8988T (cell line): Measurements from ENCODE around the gene TBC1D10B.
"Not testable (repeated sequence)": the region's sequence is repeated elsewhere in the genome, so short reads cannot be mapped to it uniquely, and the experiment has no call there.

Experiments
- DNase-seq: peaks from one replicate; pipeline ENCODE4 v3.0.0; 2011

Gene TBC1D10B

GRCh38 chr16:30324220-30324619 is 46.1 kb downstream of the TBC1D10B start:
- not testable (repeated sequence) for DNase-seq

DNA sequence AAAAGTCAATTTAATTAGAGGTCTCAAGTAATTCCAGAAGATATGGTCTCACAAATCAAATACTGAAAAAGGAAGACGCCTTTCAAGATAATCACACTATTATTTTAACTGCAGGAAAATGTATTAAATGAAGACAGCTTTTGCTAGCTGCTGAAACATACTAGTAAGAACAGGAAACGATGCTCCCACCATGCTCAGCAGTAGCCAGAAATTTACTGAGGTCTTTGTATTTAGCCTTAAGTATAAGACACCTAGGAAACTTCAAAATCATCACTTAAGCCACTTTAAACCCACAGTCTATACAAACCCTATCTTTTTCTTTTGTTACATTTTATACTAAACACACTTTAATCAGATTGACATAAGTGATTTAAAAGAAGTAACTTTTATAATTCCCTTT is 51.6 kb downstream of the TBC1D10B start:
- DNase-seq: not testable (repeated sequence)

DNA sequence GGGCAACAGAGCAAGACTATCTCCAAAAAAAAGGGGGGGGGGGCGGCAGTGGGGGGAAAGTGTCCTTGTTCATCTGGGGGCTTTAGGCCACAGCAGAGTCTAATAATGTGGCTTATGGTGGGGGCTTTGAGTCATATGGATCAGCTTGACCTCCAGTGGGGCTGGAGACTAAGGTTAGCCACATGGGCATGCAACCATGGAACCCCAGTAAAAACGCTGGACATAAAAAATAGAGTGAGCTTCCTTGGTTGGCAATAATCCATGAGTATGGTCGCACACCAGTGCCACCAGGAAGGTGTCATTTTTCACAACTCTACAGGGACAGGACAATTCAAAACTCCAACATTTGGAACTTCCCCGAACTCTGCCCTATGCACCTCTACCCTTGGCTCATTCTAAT is 59.4 kb downstream of the TBC1D10B start:
- DNase-seq: not testable (repeated sequence)

DNA sequence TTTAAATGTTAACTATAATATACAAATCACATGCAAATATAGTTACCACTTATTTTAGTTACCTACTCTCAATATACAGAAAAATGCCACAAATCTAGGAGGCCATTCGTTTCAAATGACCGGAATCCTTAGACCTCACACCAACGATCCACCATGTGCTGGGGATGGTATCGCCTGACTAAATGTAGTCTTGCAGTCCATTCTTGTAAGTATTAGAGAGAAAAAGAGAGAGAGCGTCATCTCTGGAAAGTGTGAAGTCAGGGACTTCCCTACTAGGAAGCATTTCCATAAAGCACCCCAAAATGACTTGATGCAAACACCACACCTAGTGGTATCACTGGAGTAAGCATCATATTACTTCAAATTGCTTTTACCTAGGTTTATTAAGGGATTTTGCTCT is 61.0 kb downstream of the TBC1D10B start:
- not testable (repeated sequence) for DNase-seq
